GM12864 (cell line): ENCODE measurements around the gene LGALS3BP.

ENCODE experiments used
- DNase-seq: peaks from one replicate; pipeline ENCODE4 v3.0.0-alpha.2; 2011; ENCODE audit warnings: low read depth
- H3K4me3 ChIP-seq: 2 replicates; pipeline ENCODE4 v1.5.1; 2011; ENCODE audit warnings: mild to moderate bottlenecking, low read depth, low read length, control low read depth
- CTCF ChIP-seq: IDR thresholded peaks from 2 replicates; pipeline ENCODE4 v1.5.1; 2011; ENCODE audit warnings: low read depth, mild to moderate bottlenecking, moderate library complexity, low read length, control low read depth, inconsistent platforms; ENCODE audit errors: missing control alignments

LGALS3BP gene

GRCh38 chr17:79006794-79007503, 27.2 kb upstream of the LGALS3BP start:
- no peak for DNase-seq
- no peak overlapping the region for H3K4me3 ChIP-seq
- no peak for TF ChIP-seq CTCF

DNA sequence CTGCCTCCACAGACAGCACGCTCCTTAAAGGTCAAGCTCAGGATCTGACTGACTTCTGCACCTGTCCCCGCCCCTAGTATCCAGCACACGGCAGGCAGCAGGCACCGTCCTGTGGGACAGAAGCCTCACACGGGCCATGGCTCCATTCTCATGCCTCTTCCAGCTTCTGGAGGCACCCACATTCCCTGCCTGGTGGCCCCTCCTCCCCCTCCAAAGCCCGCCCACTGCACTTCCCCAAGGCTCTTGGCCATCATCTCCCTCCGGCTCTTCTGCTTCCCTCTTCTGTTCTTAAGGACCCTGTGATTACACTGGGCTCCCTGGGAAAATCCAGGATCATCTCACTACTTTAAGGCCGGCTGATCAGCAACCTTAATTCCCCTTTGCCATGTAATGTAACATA, 26.3 kb upstream of the LGALS3BP start:
- DNase-seq: no peak
- H3K4me3 ChIP-seq: no peak overlapping the region

DNA sequence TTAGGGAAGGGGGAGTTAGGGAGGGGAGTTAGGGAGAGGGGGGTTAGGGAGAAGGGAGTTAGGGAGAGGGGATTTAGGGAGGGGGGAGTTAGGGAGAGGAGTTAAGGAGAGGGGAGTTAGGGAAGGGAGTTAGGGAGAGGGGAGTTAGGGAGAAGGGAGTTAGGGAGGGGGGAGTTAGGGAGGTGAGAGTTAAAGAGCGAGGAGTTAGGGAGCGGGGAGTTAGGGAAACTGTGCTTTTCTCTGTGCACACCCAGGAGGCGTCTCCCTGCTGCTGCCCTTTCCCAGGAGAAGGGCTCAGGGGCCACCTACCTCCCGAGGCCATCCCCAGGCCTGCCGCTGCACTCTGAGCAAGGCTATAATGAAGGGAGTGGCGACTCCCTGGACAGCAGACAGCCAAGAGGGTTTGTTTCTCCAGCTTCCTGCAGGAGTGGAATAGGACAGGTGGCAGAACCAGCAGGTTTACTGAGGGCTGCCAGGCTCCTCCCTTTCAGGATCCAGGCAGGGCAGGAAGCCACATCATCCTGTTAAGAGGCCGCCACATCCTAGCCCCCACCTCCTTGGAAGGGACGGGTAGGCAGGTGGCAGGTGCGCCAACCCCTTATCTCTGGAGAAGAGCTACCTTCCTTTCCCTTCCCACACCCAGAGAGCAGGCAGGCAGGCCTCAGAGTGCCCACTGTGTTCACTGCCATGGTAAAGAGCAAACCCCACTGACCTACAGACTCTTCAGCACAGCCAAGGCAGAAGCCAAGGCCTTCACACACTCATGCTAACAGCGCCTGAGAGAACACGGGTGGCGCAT, 25.5 kb upstream of the LGALS3BP start:
- DNase-seq: no peak
- no peak overlapping the region for H3K4me3 ChIP-seq
- no peak for TF ChIP-seq CTCF

More for the DNA sequence above, 26.3 kb upstream of the LGALS3BP start:
- TF ChIP-seq CTCF: no peak

DNA sequence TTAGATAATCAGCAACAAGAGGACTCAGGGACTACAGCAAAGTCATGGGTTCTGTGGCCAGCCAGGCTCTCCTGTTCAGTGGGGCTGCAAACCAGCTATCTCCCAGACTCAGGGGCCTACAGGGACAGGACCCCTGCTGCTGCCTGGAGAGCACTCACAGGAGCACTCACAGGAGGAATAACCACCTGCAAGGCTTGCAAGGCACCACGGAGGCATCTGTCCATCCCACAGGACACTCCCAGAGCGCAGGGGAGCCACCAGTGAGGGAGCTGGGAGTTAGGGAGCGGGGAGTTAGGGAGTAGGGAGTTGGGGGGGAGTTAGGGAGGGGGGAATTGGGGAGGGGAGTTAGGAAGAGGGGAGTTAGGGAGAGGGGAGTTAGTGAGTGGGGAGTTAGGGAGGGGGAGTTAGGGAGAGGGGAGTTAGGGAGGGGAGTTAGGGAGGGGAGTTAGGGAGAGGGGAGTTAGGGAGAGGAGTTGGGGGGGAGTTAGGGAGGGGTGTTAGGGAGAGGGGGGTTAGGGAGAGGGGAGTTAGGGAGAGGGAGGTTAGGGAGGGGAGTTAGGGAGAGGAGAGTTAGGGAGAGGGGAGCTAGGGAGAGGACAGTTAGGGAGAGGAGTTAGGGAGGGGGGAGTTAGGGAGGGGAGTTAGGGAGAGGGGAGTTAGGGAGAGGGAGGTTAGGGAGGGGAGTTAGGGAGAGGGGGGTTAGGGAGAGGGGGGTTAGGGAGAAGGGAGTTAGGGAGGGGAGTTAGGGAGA, 24.1 kb upstream of the LGALS3BP start:
- DNase-seq: no peak
- no peak overlapping the region for H3K4me3 ChIP-seq

GRCh38 chr17:79002796-79003593, 23.3 kb upstream of the LGALS3BP start:
- no peak for DNase-seq
- no peak for TF ChIP-seq CTCF
- no peak overlapping the region for H3K4me3 ChIP-seq

More for the DNA sequence above, 24.1 kb upstream of the LGALS3BP start:
- no peak for TF ChIP-seq CTCF

GRCh38 chr17:79002291-79002690, 22.6 kb upstream of the LGALS3BP start:
- no peak overlapping the region for H3K4me3 ChIP-seq
- no peak for TF ChIP-seq CTCF
- DNase-seq: no peak
